MM.1S (cell line): Measurements from ENCODE around the gene TYW1B.

Experiments used
- CTCF ChIP-seq: fragments of 300-600 bp; sonication (generic); IDR thresholded peaks from 2 replicates; pipeline ENCODE4 v1.5.1; 2016; ENCODE audit warnings: antibody characterized with exemption, low read length, mixed read lengths
- EZH2 ChIP-seq: fragments of 300-600 bp; sonication (generic); optimal IDR thresholded peaks from 2 replicates; pipeline ENCODE3; 2017; ENCODE audit warnings: low read depth, mild to moderate bottlenecking, antibody characterized with exemption, low read length, mixed read lengths
- EZH2phosphoT487 ChIP-seq: fragments of 300-600 bp; sonication (generic); IDR thresholded peaks from 2 replicates; pipeline ENCODE4 v1.6.1; 2018; ENCODE audit warnings: antibody characterized with exemption, low read length

DNA sequence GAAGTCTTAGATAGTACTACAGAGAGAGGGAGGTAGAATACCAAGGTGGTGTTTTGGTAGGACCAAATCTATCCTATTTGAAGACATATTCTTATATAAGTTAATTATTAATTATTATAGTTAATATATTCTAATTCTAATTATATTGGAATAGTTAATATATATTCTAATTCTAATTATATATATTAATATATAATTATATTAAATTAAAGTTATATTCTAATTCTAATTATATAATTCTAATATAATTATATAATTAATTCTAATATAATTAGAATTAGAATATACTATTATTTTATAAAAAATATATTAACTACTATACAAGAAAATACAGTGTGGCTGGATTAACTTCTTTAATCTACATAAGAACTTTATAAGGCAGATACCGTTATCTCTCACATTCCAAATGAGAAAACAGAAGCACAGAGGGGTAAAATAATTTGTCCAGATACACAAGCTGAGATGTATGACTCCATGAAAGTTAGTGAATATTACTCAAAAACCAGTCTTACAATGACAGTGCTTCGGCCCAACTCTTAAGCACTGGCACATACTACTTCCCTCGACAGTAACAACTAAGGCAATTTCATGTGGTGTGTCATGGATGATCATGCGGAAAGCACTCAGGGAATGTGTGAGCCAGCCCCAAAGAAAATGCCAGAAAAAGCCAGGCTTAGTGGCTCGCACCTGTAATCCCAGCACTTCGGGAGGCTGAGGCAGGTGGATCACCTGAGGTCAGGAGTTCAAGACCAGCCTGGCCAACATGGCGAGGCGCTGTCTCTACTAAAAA is 42.6 kb downstream of the TYW1B start:
- TF ChIP-seq CTCF (no peak), EZH2 (no peak), EZH2phosphoT487 (no peak)
